OCI-M2 (cell line): ENCODE measurements around the gene PADI2.

ENCODE experiments used
- DNase-seq: peaks from one replicate; lab custom pipeline; 2025; ENCODE audit not compliant: unreplicated experiment; lab: John Stamatoyannopoulos, UW

Gene PADI2

GRCh38 chr1:17119076-17119772, at the start of gene PADI2:
Gene PADI2 (minus strand): TSS chr1:17119451. CDS start chr1:17119371, 80 bp downstream.
- DNase-seq, result no peak

GRCh38 chr1:17168091-17168876, 49.0 kb upstream of the PADI2 start:
- DNase-seq, result no peak

GRCh38 chr1:17167786-17168090, 48.5 kb upstream of the PADI2 start:
- no peak for DNase-seq

- DNase-seq, result no peak
Measured at GRCh38 chr1:17167041-17167785, 48.0 kb upstream of the PADI2 start.

GRCh38 chr1:17165823-17166222, 46.6 kb upstream of the PADI2 start:
- no peak for DNase-seq

- DNase-seq, result no peak
Measured at GRCh38 chr1:17163789-17164666, 44.8 kb upstream of the PADI2 start.

- DNase-seq, result no peak
Measured at GRCh38 chr1:17163371-17163770, 44.1 kb upstream of the PADI2 start.

- no peak for DNase-seq
Measured at GRCh38 chr1:17162941-17163340, 43.7 kb upstream of the PADI2 start.

GRCh38 chr1:17161926-17162800, 42.9 kb upstream of the PADI2 start:
- no peak for DNase-seq

- DNase-seq, result no peak
Measured at GRCh38 chr1:17161137-17161740, 42.0 kb upstream of the PADI2 start.

GRCh38 chr1:17158961-17159360, 39.7 kb upstream of the PADI2 start:
- DNase-seq, result no peak

- no peak for DNase-seq
Measured at GRCh38 chr1:17156108-17156507, 36.9 kb upstream of the PADI2 start.

- no peak for DNase-seq
Measured at GRCh38 chr1:17155257-17155920, 36.1 kb upstream of the PADI2 start.

GRCh38 chr1:17149771-17150170, 30.5 kb upstream of the PADI2 start:
- DNase-seq, result no peak

GRCh38 chr1:17148950-17149608, 29.8 kb upstream of the PADI2 start:
- DNase-seq, result no peak

- no peak for DNase-seq
Measured at GRCh38 chr1:17145648-17146047, 26.4 kb upstream of the PADI2 start.

GRCh38 chr1:17143760-17144159, 24.5 kb upstream of the PADI2 start:
- DNase-seq, result no peak

GRCh38 chr1:17141441-17142197, 22.4 kb upstream of the PADI2 start:
- DNase-seq, result no peak
